Smooth muscle cell of the brain vasculature (primary cell): ENCODE measurements around the gene MCIDAS.

Experiments
- DNase-seq: peaks from one replicate; pipeline ENCODE4 v3.0.0-alpha.2; 2012; ENCODE audit warnings: low read depth, low spot score

The MCIDAS gene

GRCh38 chr5:55222985-55223811 lies 3.9 kb downstream of the MCIDAS start:
- DNase-seq, result no peak

DNA sequence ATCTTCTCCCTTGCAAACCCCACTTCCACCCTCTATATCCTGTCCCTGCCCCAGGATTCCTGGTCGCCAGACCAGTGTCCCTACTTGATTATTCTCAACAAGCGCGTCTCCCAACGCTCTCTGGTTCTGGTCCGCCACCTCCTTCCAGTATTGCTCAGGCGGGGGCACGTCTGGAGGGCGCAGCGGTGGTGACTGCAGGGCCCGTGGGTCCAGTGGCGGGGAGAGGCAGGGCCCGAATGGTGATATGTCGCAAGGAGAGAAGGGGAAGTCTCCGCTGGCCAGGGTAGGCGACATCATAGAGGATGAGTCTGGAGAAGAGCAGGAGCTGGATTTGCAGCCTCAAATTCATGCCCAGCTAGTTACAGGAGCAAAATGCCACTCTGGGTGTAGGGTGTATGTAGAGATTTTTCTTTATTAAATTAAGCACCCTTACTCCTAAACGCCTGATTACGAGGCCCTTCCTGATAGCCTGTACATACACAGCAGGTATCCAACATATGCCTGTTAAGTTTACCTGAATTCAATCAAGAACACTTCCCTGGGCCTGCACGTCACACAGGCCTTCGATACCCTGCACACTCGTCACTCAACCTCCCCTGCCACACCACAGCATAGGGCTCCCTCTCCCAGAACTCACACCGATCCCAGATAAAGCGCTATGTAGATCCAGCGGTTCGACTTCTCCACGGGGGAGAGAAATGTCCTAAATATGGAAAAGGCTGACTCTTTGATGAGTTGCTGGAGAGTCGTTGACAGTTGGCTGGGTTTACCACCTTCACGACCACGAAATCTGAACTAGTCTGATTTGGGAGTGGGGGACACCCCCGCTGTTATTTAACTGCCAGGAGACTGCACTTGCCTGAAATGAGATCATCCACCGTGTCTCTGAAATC lies 4.8 kb downstream of the MCIDAS start:
- no peak for DNase-seq

DNA sequence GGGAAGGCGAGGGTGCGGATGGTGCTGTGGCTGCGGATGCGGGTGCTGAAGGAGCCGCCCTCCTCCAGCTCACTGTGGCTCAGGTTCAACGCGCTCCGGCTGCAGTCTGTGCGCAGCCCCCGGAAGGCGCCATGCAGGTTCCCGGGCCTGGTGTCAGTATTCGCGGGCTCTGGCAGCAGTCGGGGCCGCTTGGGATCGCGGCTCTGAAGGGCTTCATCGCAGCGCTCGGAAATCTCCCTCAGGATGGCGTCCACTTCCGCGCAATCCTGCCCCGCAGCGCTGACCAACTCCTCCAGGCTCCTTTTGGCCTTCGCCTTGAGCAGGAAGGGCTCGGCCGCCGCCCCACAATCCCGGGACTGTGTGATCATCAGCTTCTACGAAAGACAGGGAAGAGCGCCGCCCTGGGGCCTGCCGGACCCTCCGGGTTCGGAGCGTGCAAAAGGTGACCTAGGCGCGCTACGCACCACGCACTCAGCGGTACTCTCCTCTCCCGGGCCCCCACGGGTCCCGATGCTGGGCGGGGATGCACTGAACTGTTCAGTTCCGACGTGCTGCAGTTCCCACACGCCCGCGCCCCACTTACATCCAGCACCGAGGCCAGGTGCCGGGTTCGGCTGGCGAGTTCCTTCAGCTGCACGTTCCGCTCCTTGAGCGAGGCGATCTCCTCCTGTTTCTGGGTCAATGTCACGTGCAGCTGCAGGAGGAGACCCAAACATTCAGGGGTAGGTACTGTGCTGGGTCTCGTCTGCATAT lies 6.5 kb downstream of the MCIDAS start:
- no peak for DNase-seq

DNA sequence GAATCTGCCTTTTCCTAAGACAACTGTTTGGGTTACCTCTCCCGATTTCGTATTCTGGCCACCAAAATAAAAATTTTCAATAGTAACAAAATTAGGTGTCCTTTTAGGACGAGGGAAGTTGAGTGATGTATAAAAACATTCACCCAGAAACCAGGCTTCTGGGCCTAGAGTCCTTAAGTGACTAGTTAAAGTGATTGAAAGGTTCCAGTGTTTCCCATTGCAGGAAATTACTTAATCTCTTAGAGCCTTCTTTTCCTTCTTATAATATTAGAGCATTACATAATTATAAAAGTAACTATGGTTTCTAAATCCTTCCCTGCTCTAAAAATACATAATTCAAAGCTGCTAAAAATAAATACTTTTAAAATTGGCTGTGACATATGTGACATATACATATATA lies 7.3 kb downstream of the MCIDAS start:
- no peak for DNase-seq

GRCh38 chr5:55218967-55219366 lies 8.1 kb downstream of the MCIDAS start:
- DNase-seq, result no peak

DNA sequence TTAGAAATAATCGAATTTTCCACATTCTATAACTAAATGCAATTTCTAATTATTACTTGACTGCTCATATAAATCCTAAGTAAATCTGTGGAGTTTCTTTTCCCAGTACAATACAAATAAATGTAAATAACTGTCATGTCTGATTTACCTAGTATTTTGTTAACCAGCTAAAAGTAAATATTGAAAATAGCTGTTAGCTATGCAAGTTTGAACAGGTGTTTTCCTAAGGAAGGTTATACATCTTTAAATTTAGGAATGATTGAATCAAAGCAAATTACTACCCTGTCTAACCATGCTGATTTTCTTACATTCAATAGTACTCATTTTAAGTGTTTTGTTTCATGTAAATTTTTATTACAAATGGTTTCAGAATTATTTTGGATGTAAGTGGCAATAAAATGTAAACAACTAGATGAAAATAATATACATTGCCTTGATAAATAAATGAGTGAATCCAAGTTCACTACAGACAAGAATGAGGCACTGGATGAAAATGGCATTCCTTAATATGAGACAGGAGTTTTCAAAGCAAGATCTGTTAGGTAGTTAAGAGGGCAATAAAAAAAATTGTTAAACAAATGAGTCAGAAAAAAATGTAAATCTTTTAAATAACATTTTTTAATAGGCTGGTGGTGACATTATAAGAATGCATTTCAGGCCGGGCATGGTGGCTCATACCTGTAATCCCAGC lies 15.8 kb downstream of the MCIDAS start:
- DNase-seq, result no peak

- DNase-seq, result no peak
Observed at GRCh38 chr5:55205001-55205400, 22.1 kb downstream of the MCIDAS start.

DNA sequence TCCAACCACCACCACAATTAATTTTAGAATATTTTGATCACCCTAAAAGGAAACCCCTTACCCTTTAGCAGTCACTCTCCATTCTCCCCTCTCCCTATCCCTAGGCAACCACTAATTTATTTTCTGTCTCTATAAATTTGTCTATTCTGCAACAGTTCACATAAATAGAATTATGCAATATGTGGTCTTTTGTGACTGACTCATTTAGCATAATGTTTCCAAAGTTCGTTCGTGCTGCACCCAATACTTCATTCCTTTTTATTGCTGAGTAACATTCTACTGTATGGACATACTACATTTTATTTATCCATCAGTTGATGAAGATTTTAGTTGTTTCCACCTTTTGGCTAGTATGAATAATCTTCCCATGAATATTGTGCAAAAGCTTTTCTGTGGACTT lies 36.0 kb downstream of the MCIDAS start:
- no peak for DNase-seq

- no peak for DNase-seq
Observed at GRCh38 chr5:55188656-55189540, 38.2 kb downstream of the MCIDAS start.

- no peak for DNase-seq
Observed at GRCh38 chr5:55187370-55187769, 39.7 kb downstream of the MCIDAS start.

DNA sequence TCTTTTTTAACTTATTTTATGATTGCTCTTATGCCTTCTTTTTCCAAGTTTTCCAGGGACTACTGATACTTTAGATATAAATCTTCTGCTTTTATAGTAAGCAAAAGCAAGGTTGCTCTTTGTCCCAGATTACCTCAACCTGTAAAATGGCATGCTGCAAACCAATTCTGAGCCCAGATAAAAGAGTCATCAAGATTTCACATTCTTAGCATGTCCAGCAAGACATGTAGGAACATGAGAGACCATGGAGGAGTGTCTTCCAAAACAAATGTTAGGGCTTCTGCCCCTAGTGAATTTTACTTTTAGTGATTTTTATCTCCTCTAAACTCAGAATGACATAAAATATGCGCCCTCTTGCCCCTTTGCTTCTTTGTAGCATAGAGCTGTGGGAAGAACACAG lies 47.1 kb downstream of the MCIDAS start:
- DNase-seq, result no peak

DNA sequence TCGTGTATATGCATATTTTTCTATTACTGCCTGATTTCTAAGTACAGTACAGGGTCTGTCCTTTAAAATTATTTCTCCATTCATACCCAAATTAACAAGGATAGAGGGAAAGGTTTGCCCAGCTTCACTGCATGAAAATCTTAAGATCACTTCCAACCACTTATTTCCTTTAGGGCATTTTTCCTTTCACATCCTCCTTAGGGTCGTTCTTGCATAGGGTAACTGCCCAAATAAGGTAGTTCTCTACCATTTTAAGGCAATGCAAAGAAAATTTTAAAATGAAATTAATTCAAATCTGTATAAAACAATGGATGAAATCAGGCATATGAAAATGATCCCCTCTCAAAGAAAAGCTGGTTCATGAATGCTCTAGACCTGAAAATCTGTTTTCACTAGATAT lies 50.0 kb downstream of the MCIDAS start:
- DNase-seq, result no peak

- no peak for DNase-seq
Observed at GRCh38 chr5:55176176-55176818, 50.8 kb downstream of the MCIDAS start.

DNA sequence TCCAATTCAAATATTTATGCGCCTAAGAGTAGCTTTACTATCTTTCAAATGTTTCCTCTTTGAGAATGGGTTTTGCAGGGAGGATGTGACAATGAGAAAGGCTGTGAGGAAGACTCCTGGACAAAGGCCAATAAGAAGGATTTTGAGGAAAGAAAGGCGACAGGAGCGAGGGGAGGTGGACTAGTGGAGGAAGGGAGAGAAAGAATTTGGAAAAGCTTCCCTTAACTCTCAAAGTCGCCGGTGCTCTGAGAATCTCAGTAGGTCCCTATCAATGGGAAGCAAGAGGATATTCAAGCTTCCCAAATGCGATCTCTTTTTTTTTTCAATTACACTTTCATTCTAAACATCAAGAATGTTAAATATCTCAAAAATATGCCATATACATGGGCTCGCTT lies 51.3 kb downstream of the MCIDAS start:
- no peak for DNase-seq

DNA sequence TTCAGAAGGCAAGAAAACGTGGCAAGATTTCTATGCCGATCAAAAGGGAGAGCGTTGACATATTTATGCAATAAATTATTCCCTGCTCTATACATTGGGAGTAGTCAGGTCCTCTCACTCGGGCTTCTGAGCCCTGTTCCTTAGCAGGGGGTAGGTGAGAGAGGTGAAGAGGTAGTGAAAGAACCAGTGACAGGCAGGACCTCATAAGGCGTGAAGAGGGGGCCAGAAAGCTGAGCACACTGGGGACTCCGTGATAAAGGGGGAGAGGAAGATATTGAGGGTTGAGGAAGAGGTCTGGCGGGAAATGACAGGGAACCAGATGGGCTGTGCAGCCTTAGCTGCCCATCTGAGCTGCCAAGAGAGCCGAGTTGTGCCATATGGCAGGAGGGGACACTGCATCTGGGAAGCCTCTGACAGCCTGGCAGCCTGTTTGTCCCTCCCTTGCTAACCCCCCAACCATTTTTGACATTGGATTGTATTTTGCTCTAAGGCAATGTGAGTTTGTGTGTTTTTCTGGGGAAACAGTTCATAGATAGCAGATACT lies 53.4 kb downstream of the MCIDAS start:
- no peak for DNase-seq

DNA sequence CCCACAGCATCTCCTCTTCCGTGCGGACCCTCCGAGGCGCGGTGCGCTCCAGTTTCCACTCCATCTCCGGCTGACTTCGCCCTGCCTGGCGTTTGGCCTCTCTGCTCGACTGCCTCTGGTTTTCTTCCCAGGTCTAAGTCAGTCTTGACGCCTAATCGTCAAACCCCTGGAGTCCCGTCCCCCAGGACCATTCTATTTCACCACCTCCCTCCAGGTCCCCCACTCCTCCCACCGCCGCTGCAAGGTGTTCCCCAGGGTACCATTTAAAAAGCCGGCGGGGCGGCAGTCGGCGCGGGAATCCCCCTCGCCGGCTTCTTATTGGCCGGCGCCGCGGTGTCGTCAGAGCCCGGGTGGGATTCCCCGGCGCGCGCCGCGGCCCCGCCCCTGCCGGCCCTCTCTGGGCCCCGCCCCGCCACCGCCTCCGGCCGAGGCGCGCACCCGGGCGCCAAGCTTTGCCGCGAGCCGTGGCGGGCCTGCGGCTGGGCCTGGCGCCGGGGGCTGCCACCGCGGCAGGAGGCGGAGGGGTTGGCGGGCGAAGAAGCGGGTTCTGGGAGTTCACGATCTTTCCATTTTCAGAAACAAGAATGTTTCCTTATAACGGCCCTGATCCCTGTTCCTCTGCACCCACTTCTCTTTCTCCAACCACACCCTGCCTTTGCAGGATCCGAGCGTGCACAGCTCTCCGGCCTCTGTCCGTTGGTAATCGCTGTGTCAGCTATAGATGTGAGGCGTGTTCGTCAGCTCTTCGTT lies 54.0 kb downstream of the MCIDAS start, which contains the start of gene CDC20B:
Gene CDC20B (minus strand): TSS at position 241 of the 750 bp plus-strand sequence. CDS start 177 bp downstream, at position 64.
- DNase-seq, result no peak

GRCh38 chr5:55172051-55172899 lies 54.8 kb downstream of the MCIDAS start:
- DNase-seq, result no peak

DNA sequence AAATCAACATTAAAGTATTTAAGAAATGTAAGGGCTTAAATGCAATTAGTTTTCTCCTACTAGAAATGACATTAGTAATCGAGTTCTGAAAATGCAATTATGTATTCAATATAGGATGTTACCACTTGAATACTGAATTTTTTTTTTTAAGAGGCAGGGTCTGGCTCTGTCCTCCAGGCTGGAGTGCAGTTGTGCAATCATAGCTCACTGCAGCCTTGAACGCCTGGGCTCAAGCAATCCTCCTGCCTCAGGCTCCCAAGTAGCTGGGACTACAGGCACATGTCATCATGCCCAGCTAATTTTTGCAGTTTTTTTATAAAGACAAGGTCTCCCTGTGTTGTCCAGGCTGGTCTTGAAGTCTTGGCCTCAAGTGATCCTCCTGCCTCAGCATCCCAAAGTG lies 55.6 kb downstream of the MCIDAS start:
- DNase-seq, result no peak
